ENCODE results near the gene GSTM5.
"Not testable (repeated sequence)": the region's sequence is repeated elsewhere in the genome, so short reads cannot be mapped to it uniquely, and the experiment has no call there.

GSTM5 gene

DNA sequence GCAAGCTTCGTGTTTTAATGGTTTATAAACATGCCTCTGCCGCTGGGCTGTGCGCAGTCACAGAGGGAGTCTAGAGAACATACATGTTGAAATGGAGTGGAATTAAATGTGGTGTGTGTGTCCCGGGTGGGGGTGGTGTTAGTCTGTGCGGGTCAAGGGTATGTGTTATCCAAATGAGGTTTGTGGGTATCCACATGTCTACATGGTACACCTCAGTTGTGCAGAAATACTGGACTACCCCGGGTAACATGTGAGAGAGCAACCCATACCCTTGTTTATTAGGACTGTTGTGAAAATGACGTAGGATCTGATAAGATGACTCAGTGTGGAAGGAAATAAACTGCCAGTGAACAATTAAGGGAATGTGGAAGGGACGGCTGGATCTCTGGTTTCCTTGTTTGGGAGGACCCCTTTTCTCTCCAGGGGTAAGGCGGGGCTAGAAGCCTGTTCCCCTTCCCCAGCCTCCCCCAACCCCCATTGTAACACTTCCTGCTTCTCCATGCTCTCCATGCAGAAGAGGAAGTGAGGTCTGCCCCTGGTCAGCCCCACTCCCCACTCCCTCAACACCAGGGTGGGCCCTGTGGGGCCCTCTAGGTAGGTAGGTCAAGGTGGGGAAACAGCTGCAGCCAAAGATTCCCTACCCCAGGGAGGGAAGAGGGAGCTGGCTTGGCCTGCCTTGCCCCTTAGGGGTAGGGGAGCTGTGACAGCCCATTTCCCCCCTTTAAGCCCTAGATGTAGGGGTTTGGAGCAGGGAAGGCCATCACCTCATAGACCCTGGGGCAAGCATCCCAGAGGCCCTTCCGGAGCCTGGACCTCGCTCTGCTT, 51.0 kb downstream of the GSTM5 start:
- no peak for DNase-seq

DNA sequence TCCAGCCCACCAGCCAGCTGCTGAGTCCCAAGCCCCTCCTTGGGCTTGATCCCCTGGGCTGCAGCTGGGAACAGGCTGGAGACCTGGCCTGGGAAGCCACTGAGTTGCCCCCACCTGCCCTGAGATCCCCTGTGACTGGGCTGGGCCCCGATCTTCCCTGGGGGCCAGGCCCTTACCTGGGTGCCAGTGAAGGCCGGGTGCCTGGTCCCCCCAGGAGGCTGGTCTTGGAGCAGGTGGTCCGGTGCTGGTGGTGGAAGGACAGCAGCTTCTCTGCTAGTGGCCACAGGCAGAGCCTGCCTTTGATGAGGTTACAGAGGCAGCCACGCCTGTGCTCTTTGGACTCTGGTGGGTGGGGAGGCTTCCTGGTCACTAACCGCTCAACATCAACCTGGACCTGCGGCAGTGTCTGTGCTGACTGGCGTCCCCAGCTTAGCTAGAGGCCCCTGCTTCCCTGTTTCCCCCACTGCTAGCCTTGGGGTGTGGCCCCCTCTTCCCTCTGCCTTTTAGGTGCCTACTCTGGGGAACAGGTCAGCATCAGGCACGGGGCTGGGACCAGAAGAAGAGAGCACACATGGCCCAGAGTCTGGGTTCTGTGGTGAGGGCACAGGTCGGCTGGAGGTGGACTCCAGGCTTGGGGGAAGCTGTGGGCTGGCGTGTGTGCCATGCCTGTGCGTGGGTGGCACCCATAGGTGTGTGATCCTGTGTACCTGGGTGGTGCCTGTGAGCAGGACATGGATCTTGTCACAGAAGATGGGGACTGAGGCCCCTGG, 51.8 kb downstream of the GSTM5 start, which contains the start of gene EPS8L3:
Gene EPS8L3, minus strand, starts transcription at position 278 of the 770 bp plus-strand sequence. CDS start 2,174 bp downstream, outside the sequence.
- DNase-seq, result no peak

DNA sequence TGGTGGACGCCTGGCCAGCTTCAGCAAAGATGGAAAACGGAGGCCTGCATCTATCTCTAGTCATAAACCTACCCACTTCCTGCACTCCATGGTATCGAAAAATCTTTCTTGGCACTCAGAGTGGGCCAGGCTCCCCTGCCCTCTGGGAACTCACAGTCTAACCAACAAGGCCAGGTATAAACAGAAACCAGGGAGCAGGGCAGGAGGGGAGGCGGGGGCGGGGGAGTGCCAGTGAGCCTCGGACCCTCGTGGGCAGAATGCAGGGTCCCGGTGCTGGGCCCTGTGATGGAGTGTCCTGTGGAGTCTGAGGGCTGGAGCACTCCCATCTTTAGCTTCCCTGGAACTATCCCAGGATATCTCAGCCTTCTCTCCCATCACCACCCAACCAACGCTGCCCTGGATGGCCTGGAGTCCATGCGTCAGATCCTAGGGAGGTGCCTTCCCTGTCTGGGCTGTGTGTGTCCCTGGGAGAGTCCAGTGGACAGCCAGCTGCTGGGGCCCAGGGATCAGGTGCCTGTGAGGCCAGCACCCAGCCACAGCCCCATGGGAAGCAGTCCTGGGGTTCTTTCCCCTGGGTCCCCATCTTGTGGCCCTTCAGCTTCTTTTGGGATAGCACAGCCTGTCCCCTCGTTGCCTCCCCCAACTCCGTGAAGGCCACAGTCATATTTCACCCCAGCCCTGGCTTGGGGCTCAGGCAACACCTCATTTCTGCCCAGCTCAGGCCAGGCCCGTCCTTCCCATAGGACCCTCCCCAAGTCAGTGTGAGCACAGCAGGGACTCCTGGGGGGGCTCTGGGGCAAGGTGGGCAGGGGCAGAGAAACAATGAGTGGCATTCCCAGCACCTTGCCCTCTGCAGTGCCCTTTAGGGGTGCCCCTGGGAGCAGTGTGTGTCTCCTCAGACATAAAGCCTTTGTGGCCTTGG, 52.8 kb downstream of the GSTM5 start:
- no peak for DNase-seq

DNA sequence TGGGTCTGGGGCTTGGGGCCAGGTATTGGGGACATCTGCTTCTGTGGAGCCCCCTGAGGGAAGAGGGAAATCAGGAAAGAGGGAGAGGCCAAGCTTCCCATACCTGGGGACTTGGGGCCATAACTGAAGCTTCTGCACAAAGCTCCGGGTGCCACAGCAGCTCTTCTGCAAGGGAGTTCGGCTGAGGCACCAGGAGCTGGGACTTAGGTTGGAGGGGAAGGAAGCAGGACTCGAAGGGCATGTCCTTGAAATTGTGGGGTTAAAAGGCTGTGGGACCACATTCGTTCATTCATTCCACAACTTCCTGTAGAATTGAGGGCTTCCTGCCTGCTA, 53.4 kb downstream of the GSTM5 start:
- no peak for DNase-seq

DNA sequence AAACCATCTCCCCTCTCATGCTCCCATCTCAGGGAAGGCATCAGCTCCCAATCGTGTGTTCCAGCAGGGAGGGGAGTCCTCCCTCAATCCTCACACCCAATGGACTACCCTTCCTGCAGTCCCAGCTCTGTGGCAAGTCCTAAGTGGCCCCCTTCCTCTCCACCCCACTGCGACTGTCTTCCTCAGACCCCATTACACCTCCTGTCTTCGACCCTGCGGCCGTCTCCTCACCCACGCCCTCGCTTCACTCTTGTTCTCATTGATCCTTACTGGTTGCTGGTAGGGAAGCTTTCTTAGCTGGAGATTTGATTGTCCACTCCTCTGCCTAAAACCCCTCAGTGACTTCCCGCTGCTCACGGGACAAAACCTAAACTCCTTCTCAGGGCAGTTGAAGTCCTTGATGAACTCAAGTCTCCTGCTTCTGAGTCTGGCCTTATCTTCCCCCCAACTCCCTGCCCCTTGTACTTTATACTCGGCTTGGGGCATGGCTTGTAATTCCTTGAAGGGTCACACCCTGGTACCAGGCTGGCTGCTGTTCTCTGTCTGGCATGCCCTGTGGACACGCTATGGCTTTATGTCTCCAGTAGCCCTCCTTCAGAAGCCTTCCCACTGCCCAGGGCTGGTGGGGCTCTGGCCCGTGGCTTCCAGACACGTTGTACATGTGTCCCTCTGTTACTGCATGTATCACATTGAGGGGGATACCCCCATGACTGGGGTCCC, 54.0 kb downstream of the GSTM5 start:
- DNase-seq, result no peak

DNA sequence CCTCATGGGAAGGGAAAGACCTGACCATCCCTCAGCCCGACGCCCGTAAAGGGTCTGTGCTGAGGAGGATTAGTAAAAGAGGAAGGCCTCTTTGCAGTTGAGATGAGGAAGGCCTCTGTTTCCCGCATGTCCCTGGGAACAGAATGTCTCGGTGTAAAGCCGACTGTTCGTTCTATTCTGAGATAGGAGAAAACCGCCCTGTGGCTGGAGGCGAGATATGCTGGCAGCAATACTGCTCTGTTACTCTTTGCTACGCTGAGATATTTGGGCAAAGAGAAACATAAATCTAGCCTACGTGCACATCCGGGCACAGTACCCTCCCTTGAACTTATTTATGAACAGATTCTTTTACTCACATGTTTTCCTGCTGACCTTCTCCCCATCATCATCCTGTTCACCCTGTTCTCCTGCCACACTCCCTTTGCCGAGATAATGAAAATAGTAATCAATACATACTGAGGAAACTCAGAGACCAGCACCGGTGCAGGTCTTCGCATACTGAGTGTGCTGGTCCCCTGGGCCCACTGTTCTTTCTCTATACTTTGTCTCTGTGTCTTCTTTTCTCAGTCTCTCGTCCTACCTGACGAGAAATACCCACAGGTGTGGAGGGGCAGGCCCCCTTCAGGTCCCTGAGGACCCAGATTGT, 55.1 kb downstream of the GSTM5 start:
- not testable (repeated sequence) for DNase-seq

All from DMS79 (cell line).